Measurements from ENCODE around the gene PLA2R1. TPM values are rescaled to one million over a fixed set of nuclear protein-coding genes. Genes with fewer than 3 reads are reported as not detected.

The PLA2R1 gene
- total and polyA plus RNA-seq, 2 donors: 5.1 to 17.9 TPM

GRCh38 chr2:159892990-159893810, 169.2 kb downstream of the PLA2R1 start:
- no peak overlapping the region for H3K27ac ChIP-seq (ENCODE audit: low read depth)
- H3K36me3 ChIP-seq (ENCODE audit: insufficient read depth): no peaks in the 10 kb centered on the region
- WGBS: 89% methylated on average over 8 of the region's 8 CpGs
- H3K4me1 ChIP-seq (ENCODE audit: insufficient read depth): no peaks in the 10 kb centered on the region
- DNase-seq (ENCODE audit: extremely low spot score): no peak
- H3K4me3 ChIP-seq (ENCODE audit: low read depth, low read length): no peak overlapping the region

GRCh38 chr2:159891917-159892730, 170.3 kb downstream of the PLA2R1 start:
- H3K4me3 ChIP-seq (ENCODE audit: low read depth, low read length): no peak overlapping the region
- no peaks in the 10 kb centered on the region for H3K36me3 ChIP-seq (ENCODE audit: insufficient read depth)
- DNase-seq (ENCODE audit: extremely low spot score): no peak
- H3K4me1 ChIP-seq (ENCODE audit: insufficient read depth): no peaks in the 10 kb centered on the region
- H3K27ac ChIP-seq (ENCODE audit: low read depth): no peak overlapping the region
- 76% methylated on average over 2 of the region's 2 CpGs for WGBS

DNA sequence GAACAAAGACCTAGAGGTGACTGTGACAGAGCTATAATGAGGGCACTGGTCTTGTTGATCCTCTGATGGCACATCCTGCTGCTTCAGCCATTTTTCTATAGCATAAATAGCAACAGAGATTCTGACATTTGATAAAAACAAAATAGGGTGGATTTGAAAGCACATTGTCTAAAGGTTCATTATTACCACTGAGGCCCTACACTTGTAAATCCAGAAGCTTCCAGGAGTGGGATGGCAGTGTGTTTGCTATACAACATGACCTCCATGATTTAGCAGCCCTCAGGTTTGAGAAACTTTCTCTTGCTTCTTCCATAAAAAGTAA, 171.2 kb downstream of the PLA2R1 start:
- DNase-seq (ENCODE audit: extremely low spot score): no peak
- Histone ChIP-seq H3K27ac (ENCODE audit: low read depth) (no peak overlapping the region), H3K4me3 (ENCODE audit: low read depth, low read length) (no peak overlapping the region), H3K4me1 (ENCODE audit: insufficient read depth) (no peaks in the 10 kb centered on the region), H3K36me3 (ENCODE audit: insufficient read depth) (no peaks in the 10 kb centered on the region)

DNA sequence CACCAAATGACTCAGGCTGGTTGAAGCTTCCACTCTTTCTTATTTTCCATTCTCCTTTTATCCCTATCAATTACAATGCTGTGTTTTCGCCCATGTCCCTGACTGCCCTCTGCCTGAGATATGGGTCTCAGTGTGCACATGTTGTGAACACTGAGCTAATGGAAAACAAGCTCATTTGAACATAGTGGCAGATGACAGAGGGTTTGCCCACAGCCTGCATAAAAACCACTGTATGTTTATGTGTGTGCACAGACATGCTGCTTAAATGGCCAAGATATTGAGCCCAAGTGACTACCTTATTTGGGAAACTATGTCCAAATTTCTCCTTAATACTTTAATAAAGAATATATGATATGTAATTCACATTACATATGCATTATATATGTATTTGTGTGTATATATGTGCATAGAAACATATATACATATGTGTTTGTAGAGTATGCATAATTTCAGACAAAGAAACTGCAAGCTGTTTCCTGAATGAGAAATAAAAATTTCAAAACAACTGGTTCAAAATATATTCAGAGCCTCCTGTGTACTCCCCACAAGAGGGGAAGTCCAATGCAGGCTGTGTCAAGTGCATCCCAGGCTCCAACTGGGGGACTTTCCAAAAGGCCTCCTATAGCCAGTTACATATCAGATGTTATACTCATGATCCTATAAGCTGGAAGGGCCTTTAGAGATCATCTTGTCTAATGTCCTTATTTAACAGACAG, 171.7 kb downstream of the PLA2R1 start:
- Histone ChIP-seq H3K36me3 (ENCODE audit: insufficient read depth) (no peaks in the 10 kb centered on the region), H3K4me3 (ENCODE audit: low read depth, low read length) (no peak overlapping the region), H3K4me1 (ENCODE audit: insufficient read depth) (no peaks in the 10 kb centered on the region), H3K27ac (ENCODE audit: low read depth) (no peak overlapping the region)
- DNase-seq (ENCODE audit: extremely low spot score): no peak
- 95% methylated on average over 1 of the region's 1 CpG for WGBS

DNA sequence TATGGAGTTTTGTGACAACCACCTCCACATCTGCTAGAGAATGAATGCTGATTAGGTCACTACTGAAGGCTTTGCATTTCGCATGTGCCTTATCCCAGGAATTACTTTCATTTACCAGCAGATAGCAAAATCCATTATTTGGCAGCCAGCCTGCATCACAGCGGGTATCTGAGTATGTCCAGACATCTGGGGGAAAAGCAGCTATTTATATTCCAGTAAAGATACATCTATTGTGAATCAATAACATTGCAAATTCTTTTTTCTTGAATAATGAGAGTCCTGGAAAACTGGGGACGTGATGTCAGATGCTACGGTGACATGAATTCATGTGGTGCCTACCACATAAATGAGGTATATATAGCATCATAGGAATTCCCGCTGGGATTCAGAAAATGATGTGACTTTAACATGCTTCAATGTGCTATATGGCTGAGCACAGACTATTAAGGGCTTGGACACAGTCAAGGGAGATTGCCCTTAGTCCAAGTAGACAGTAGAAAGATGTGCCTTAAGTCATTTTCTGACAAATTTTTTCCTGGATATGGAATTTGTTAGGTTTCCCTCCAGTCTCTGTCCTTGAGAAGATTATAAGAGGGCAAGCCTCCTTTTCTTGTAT, 180.2 kb downstream of the PLA2R1 start:
- Histone ChIP-seq H3K4me3 (ENCODE audit: low read depth, low read length) (no peak overlapping the region), H3K4me1 (ENCODE audit: insufficient read depth) (no peaks in the 10 kb centered on the region), H3K36me3 (ENCODE audit: insufficient read depth) (no peaks in the 10 kb centered on the region), H3K27ac (ENCODE audit: low read depth) (no peak overlapping the region)
- 53% methylated on average over 5 of the region's 5 CpGs for WGBS
- no peak for DNase-seq (ENCODE audit: extremely low spot score)

Other genes with a start within 250 kb of the PLA2R1 start
- 12.4 TPM for gene LY75, start 157.9 kb downstream of the PLA2R1 start, total RNA-seq
- 3.8 TPM for gene LY75, start 157.9 kb downstream of the PLA2R1 start, polyA plus RNA-seq
- gene ITGB6, start 137.7 kb upstream of the PLA2R1 start, total RNA-seq: 25.2 TPM
- 4.6 TPM for gene ITGB6, start 137.7 kb upstream of the PLA2R1 start, polyA plus RNA-seq